ENCODE data around the gene GPAM. TPM values are rescaled to one million over a fixed set of nuclear protein-coding genes. Genes with fewer than 3 reads are reported as not detected.

Gene GPAM
- total and polyA plus RNA-seq, 4 donors, result 35.5 to 214 (median 147) TPM

GRCh38 chr10:112226439-112227248 lies 43.1 kb upstream of the GPAM start:
- Histone ChIP-seq H3K4me3 (ENCODE audit: low read depth in 1 of 3, low read length in 3 of 3) (peak overlapping the region; percentile 52 to 59 (median 57)), H3K4me1 (ENCODE audit: control insufficient read depth in 4 of 4, insufficient read depth in 4 of 4, low read length in 3 of 4) (peaks cover 9 to 56% (median 33%) of the 10 kb centered on the region in 4 donors), H3K36me3 (ENCODE audit: control insufficient read depth in 4 of 4, insufficient read depth in 3 of 4, low read depth in 1 of 4, low read length in 3 of 4) (no peaks in the 10 kb centered on the region), H3K9ac (ENCODE audit: low read depth in 1 of 2, low read length in 2 of 2) (peak overlapping the region; percentile 87 to 97), H3K27me3 (ENCODE audit: control insufficient read depth in 4 of 4, insufficient read depth in 4 of 4, low read length in 3 of 4) (no peaks in the 10 kb centered on the region), H3K9me3 (ENCODE audit: control insufficient read depth in 4 of 4, low read length in 3 of 4) (no peaks in the 10 kb centered on the region), H3K27ac (ENCODE audit: low read depth in 1 of 2, low read length in 2 of 2) (peak overlapping the region; percentile 81 to 83)
- DNase-seq (ENCODE audit: low spot score), result no peak
- TF ChIP-seq EGR1 (IDR thresholded peaks at IDR 0.05; ENCODE audit: low read depth in 2 of 2), result no peak
- no peak for TF ChIP-seq NR2F2 (IDR thresholded peaks at IDR 0.05)
- TF ChIP-seq JUND (IDR thresholded peaks at IDR 0.05), result no peak
- TF ChIP-seq RAD21 (IDR thresholded peaks at IDR 0.05), result no peak
- TF ChIP-seq REST (IDR thresholded peaks at IDR 0.05), result peak; percentile 6
- TF ChIP-seq CTCF (IDR thresholded peaks at IDR 0.05; ENCODE audit: low read depth, low read length, missing input control), result no peak
- TF ChIP-seq GABPA (IDR thresholded peaks at IDR 0.05 in 1 of 2, conservative IDR thresholded peaks at IDR 0.05 in 1 of 2), result no peak
- TF ChIP-seq HNF4A (conservative IDR thresholded peaks at IDR 0.05), result peak; percentile 13 to 52
- no peak for TF ChIP-seq ATF3 (IDR thresholded peaks at IDR 0.05)
- TF ChIP-seq FOXA2 (IDR thresholded peaks at IDR 0.05), result no peak
- TF ChIP-seq MAX (IDR thresholded peaks at IDR 0.05), result no peak
- WGBS, result 37% methylated on average over 9 of the region's 9 CpGs

- 33% methylated on average over 4 of the region's 4 CpGs for WGBS
- no peak for DNase-seq (ENCODE audit: low spot score)
- TF ChIP-seq HNF4A (conservative IDR thresholded peaks at IDR 0.05) (peak; percentile 45 to 52), ZBTB33 (IDR thresholded peaks at IDR 0.05) (peak; percentile 38), MAX (IDR thresholded peaks at IDR 0.05) (peak; percentile 38), TAF1 (conservative IDR thresholded peaks at IDR 0.05) (peak; percentile 83), EGR1 (IDR thresholded peaks at IDR 0.05; ENCODE audit: low read depth in 2 of 2) (no peak), CTCF (IDR thresholded peaks at IDR 0.05; ENCODE audit: low read depth, low read length, missing input control) (no peak), FOXA2 (IDR thresholded peaks at IDR 0.05) (peak; percentile 66), RAD21 (IDR thresholded peaks at IDR 0.05) (peak; percentile 33 to 37), NR2F2 (IDR thresholded peaks at IDR 0.05) (peak; percentile 49), RXRA (IDR thresholded peaks at IDR 0.05) (peak; percentile 65), YY1 (IDR thresholded peaks at IDR 0.05) (peak; percentile 90), HNF4G (IDR thresholded peaks at IDR 0.05) (peak; percentile 19), SP1 (IDR thresholded peaks at IDR 0.05) (peak; percentile 54), ATF3 (IDR thresholded peaks at IDR 0.05) (no peak), GABPA (IDR thresholded peaks at IDR 0.05 in 1 of 2, conservative IDR thresholded peaks at IDR 0.05 in 1 of 2) (no peak)
These were observed 42.3 kb upstream of the GPAM start for GRCh38 chr10:112225771-112226438.

More at GRCh38 chr10:112225771-112226438, 42.3 kb upstream of the GPAM start:
- H3K27me3 ChIP-seq (ENCODE audit: control insufficient read depth in 4 of 4, insufficient read depth in 4 of 4, low read length in 3 of 4), result no peaks in the 10 kb centered on the region
- peak overlapping the region; percentile 87 to 97 for H3K9ac ChIP-seq (ENCODE audit: low read depth in 1 of 2, low read length in 2 of 2)
- peaks cover 0 to 3% (median 0%) of the 10 kb centered on the region in 4 donors for H3K36me3 ChIP-seq (ENCODE audit: control insufficient read depth in 4 of 4, insufficient read depth in 3 of 4, low read depth in 1 of 4, low read length in 3 of 4)
- peak overlapping the region; percentile 44 to 57 (median 52) for H3K4me3 ChIP-seq (ENCODE audit: low read depth in 1 of 3, low read length in 3 of 3)
- H3K9me3 ChIP-seq (ENCODE audit: control insufficient read depth in 4 of 4, low read length in 3 of 4), result no peaks in the 10 kb centered on the region
- peaks cover 12 to 56% (median 37%) of the 10 kb centered on the region in 4 donors for H3K4me1 ChIP-seq (ENCODE audit: control insufficient read depth in 4 of 4, insufficient read depth in 4 of 4, low read length in 3 of 4)
- peak overlapping the region; percentile 81 to 83 for H3K27ac ChIP-seq (ENCODE audit: low read depth in 1 of 2, low read length in 2 of 2)

Measured in liver (tissue), 9 donors.